Inflammatory macrophage treated with lipopolysaccharide for 1 hour (primary cell): ENCODE data around the gene MYH7.

Source experiments
- DNase-seq, 2 donors: peaks; one replicate each; pipeline ENCODE4 v3.0.0-alpha.2; 2020 to 2022

MYH7 gene

DNA sequence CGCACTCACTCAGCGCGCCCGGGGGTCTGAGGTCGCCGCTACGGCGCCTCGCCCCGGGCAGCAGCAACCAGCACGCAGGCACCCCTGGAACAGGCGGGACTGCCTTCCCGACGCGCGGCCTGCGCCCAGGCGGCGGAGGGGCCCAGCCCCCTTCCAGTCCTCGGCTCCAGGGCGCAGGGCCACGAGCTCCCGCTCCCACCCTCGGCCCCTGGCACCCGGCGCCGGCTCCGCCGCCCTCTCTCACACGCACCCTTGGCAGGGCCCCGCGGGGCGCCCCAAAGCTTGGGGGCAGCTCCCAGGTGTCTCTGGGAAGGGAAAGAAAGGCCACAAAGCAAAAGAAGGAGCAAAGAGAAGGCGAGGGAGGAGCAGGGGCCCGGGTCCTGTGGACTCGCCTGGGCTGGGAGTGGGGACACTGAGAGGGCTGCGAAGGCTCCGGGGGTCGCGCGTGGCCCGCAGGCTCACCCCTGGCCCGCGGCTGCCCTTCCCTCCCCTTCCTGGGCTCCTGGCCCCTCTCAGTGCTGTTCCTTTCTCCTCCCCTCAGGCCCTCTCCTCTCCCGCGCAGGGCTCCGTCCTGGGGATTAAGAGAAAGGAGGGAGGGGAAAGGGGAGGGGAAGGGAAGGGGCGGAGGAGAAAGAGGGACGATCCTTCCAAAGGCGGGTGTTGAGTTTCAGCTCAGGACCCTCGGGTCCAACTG lies 69.6 kb downstream of the MYH7 start:
- no peak for DNase-seq

DNA sequence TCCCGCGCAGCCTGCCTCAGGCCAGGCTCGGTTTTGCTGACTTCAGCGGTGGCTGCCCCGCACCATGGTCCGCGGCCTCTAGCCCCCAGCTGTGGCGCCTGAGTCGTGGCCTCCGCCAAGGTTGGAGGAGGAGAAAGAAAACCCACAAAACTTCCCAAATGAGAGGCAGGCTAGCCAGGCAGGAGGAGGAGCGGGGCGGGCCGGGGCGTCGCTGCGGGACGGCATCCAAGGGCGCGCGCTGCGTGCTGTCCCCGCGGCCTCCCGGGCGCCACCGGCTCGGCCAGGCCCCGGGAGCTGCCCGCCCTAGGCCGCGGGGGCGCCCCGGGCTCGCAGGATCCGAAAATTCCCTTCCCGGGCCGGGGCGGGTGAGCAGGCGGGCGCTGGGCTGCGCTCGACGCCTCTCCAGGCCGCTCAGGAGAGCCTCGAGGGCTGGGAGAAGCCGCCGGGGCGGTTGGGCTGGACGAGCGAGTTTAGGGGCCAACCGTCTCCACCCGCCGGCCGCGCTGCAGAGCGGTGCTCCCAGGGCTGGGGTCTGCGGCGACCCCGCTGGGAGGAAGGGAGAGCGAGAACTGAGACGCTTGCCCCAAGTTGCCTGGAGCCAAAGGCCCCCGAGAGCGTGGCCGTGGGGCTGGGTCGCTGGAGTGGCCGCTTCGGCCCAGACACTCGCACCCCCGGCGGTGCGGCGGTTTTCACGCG lies 70.3 kb downstream of the MYH7 start, which contains the start of gene EFS:
EFS (minus strand) TSS at position 137 of the 696 bp plus-strand sequence. CDS start 147 bp downstream, outside the sequence.
- no peak for DNase-seq

DNA sequence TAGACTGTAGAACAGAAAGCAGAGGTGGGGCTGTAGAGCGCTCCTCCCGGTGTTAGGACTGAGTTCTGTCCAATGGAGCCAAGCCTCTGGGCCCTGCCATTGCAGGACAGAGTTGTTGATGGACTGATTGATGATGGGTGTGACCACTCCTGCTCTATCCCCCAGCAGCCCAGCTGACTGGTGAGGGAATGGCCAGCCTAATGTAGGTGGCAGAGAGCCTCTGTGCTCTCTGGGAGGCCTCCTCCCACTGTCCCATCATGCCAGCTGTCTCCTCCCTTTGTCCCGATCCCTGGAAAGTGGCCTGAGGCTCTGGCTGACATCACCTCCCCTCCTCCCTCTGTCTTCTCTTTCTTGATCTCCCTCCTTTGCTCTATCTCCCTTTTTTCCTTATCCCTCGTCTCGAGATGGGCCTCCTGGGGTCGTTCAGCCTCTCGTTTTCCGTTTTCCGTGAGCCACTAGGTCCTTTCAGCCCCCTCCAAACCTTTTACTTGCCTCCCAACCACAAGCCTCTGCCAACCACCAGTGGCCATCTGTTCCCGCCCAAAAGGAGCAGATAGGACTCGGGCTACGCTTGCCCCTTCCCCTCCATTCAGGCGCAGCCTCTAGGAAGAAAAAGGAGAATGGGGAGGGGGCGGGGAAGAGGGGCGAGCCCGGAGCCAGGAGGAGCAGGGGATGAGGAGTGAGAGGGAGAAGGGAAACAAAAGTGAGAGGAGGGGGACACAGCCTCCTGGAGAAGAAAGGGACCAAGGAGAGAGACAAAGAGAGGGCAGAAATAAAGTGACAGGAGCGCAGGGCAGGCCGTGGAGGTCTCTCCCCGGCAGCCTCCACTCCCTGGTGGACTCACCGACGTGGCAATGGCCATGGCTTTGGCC lies 71.1 kb downstream of the MYH7 start:
- no peak for DNase-seq
